Mucosa of stomach (tissue), 1 donor: Measurements from ENCODE around the gene ENO2.
A peak's percentile ranks its signal among the peaks of the same experiment; 100 is the strongest.

ENCODE experiments used
- H3K27me3 ChIP-seq: one replicate; pipeline ENCODE4 v1.7.0; 2013; ENCODE audit warnings: mild to moderate bottlenecking, low read length; ENCODE audit not compliant: control insufficient read depth, insufficient read depth
- H3K36me3 ChIP-seq: one replicate; pipeline ENCODE4 v1.7.0; 2013; ENCODE audit warnings: low read length; ENCODE audit not compliant: control insufficient read depth, insufficient read depth
- H3K4me1 ChIP-seq: one replicate; pipeline ENCODE4 v1.7.0; 2013; ENCODE audit warnings: mild to moderate bottlenecking, low read length; ENCODE audit not compliant: control insufficient read depth, insufficient read depth
- H3K4me3 ChIP-seq: one replicate; pipeline ENCODE4 v1.7.0; 2013; ENCODE audit warnings: low read length
- H3K9ac ChIP-seq: one replicate; pipeline ENCODE4 v1.7.0; 2013; ENCODE audit warnings: mild to moderate bottlenecking, low read length, moderate library complexity
- H3K9me3 ChIP-seq: one replicate; pipeline ENCODE4 v1.7.0; 2013; ENCODE audit warnings: mild to moderate bottlenecking, low read length, moderate library complexity; ENCODE audit not compliant: control insufficient read depth
- donor health status: Pancreatic carcinoma.

The ENO2 gene

DNA sequence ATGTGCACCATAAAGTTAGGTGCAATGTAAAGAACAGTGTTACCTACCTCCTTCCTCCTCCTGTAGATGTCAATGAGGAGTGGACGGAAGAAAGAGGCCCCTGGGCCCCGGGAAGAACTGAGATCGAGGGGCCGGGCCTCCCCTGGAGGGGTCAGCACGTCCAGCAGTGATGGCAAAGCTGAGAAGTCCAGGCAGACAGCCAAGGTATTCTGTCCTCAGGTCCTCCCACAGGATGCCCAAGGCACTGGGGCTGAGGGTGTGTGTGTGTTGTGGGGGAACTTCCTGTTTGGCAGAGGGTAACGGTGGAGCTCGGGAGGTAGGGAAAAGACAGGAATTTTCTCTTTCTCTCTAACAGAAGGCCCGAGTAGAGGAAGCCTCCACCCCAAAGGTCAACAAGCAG is 19.7 kb downstream of the ENO2 start:
- Histone ChIP-seq H3K4me3 (no peak overlapping the region), H3K9ac (peak overlapping the region; percentile 48), H3K4me1 (peaks cover 49% of the 10 kb centered on the region), H3K27me3 (no peaks in the 10 kb centered on the region), H3K36me3 (no peaks in the 10 kb centered on the region), H3K9me3 (no peaks in the 10 kb centered on the region)

DNA sequence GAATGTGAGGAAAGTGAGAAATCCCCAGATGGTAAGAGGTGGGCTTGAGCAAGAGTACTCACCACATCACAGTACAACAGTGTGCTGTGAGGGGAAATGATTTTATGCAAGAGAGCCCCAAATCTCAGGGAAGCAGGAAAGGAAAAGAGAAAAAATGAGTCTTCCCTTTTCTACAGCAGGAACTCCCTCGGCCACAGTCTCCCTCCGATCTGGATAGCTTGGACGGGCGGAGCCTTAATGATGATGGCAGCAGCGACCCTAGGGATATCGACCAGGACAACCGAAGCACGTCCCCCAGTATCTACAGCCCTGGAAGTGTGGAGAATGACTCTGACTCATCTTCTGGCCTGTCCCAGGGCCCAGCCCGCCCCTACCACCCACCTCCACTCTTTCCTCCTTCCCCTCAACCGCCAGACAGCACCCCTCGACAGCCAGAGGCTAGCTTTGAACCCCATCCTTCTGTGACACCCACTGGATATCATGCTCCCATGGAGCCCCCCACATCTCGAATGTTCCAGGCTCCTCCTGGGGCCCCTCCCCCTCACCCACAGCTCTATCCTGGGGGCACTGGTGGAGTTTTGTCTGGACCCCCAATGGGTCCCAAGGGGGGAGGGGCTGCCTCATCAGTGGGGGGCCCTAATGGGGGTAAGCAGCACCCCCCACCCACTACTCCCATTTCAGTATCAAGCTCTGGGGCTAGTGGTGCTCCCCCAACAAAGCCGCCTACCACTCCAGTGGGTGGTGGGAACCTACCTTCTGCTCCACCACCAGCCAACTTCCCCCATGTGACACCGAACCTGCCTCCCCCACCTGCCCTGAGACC is 21.2 kb downstream of the ENO2 start:
- H3K36me3 ChIP-seq = no peaks in the 10 kb centered on the region
- peaks cover 37% of the 10 kb centered on the region for H3K4me1 ChIP-seq
- no peak overlapping the region for H3K4me3 ChIP-seq
- H3K9ac ChIP-seq = no peak overlapping the region
- H3K27me3 ChIP-seq = no peaks in the 10 kb centered on the region
- H3K9me3 ChIP-seq = no peaks in the 10 kb centered on the region

- Histone ChIP-seq H3K9ac (no peak overlapping the region), H3K27me3 (no peaks in the 10 kb centered on the region), H3K36me3 (no peaks in the 10 kb centered on the region), H3K9me3 (no peaks in the 10 kb centered on the region), H3K4me1 (peaks cover 33% of the 10 kb centered on the region), H3K4me3 (no peak overlapping the region)
Measured at GRCh38 chr12:6936194-6936635, 21.8 kb downstream of the ENO2 start.

DNA sequence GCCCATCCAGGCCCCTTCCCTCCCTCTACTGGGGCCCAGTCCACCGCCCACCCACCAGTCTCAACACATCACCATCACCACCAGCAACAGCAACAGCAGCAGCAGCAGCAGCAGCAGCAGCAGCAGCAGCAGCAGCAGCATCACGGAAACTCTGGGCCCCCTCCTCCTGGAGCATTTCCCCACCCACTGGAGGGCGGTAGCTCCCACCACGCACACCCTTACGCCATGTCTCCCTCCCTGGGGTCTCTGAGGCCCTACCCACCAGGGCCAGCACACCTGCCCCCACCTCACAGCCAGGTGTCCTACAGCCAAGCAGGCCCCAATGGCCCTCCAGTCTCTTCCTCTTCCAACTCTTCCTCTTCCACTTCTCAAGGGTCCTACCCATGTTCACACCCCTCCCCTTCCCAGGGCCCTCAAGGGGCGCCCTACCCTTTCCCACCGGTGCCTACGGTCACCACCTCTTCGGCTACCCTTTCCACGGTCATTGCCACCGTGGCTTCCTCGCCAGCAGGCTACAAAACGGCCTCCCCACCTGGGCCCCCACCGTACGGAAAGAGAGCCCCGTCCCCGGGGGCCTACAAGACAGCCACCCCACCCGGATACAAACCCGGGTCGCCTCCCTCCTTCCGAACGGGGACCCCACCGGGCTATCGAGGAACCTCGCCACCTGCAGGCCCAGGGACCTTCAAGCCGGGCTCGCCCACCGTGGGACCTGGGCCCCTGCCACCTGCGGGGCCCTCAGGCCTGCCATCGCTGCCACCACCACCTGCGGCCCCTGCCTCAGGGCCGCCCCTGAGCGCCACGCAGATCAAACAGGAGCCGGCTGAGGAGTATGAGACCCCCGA is 22.5 kb downstream of the ENO2 start:
- Histone ChIP-seq H3K9me3 (no peaks in the 10 kb centered on the region), H3K27me3 (no peaks in the 10 kb centered on the region), H3K4me1 (peaks cover 33% of the 10 kb centered on the region), H3K9ac (peak overlapping the region; percentile 89), H3K36me3 (peaks cover 4% of the 10 kb centered on the region), H3K4me3 (peak overlapping the region; percentile 60)

- Histone ChIP-seq H3K36me3 (peaks cover 4% of the 10 kb centered on the region), H3K4me1 (peaks cover 38% of the 10 kb centered on the region), H3K27me3 (no peaks in the 10 kb centered on the region), H3K9ac (peak overlapping the region; percentile 89), H3K9me3 (no peaks in the 10 kb centered on the region), H3K4me3 (peak overlapping the region; percentile 60)
Measured at GRCh38 chr12:6937481-6938352, 23.3 kb downstream of the ENO2 start.

GRCh38 chr12:6938353-6939190 is 24.2 kb downstream of the ENO2 start:
- H3K36me3 ChIP-seq = peaks cover 4% of the 10 kb centered on the region
- peak overlapping the region; percentile 60 for H3K4me3 ChIP-seq
- no peaks in the 10 kb centered on the region for H3K27me3 ChIP-seq
- H3K9ac ChIP-seq = peak overlapping the region; percentile 89
- H3K9me3 ChIP-seq = no peaks in the 10 kb centered on the region
- peaks cover 43% of the 10 kb centered on the region for H3K4me1 ChIP-seq

- Histone ChIP-seq H3K9me3 (no peaks in the 10 kb centered on the region), H3K36me3 (peaks cover 4% of the 10 kb centered on the region), H3K4me3 (no peak overlapping the region), H3K4me1 (peaks cover 38% of the 10 kb centered on the region), H3K9ac (no peak overlapping the region), H3K27me3 (no peaks in the 10 kb centered on the region)
Measured at GRCh38 chr12:6939191-6939540, 24.8 kb downstream of the ENO2 start.

DNA sequence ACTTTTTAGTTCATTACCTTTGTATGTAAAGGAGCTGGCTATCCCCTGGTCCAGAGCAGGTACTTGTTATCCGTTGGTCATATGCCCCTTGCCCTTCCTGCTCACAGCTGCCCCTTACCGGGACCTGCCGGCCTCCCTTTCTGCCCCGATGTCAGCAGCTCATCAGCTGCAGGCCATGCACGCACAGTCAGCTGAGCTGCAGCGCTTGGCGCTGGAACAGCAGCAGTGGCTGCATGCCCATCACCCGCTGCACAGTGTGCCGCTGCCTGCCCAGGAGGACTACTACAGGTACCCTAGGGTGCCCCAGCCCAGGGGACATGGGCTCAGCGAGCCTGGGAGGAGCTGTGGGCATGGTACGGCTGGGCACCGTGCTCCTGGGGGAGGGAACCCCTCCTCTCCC is 26.9 kb downstream of the ENO2 start:
- no peaks in the 10 kb centered on the region for H3K9me3 ChIP-seq
- peaks cover 49% of the 10 kb centered on the region for H3K4me1 ChIP-seq
- H3K27me3 ChIP-seq = no peaks in the 10 kb centered on the region
- peaks cover 4% of the 10 kb centered on the region for H3K36me3 ChIP-seq
- no peak overlapping the region for H3K9ac ChIP-seq
- no peak overlapping the region for H3K4me3 ChIP-seq

- H3K4me3 ChIP-seq = no peak overlapping the region
- H3K9ac ChIP-seq = no peak overlapping the region
- H3K4me1 ChIP-seq = peaks cover 44% of the 10 kb centered on the region
- H3K27me3 ChIP-seq = no peaks in the 10 kb centered on the region
- peaks cover 4% of the 10 kb centered on the region for H3K36me3 ChIP-seq
- no peaks in the 10 kb centered on the region for H3K9me3 ChIP-seq
Measured at GRCh38 chr12:6941782-6942181, 27.4 kb downstream of the ENO2 start.

- peaks cover 44% of the 10 kb centered on the region for H3K4me1 ChIP-seq
- H3K9ac ChIP-seq = no peak overlapping the region
- no peaks in the 10 kb centered on the region for H3K9me3 ChIP-seq
- H3K27me3 ChIP-seq = no peaks in the 10 kb centered on the region
- no peak overlapping the region for H3K4me3 ChIP-seq
- H3K36me3 ChIP-seq = peaks cover 4% of the 10 kb centered on the region
Measured at GRCh38 chr12:6942331-6942665, 27.9 kb downstream of the ENO2 start.

GRCh38 chr12:6943389-6943721 is 29.0 kb downstream of the ENO2 start:
- Histone ChIP-seq H3K4me3 (peak overlapping the region; percentile 27), H3K9ac (peak overlapping the region; percentile 79), H3K36me3 (peaks cover 4% of the 10 kb centered on the region), H3K4me1 (peaks cover 39% of the 10 kb centered on the region), H3K27me3 (no peaks in the 10 kb centered on the region), H3K9me3 (no peaks in the 10 kb centered on the region)
